ENCODE data around the gene LAMA3.

The LAMA3 gene

GRCh38 chr18:23689031-23689615, at the start of gene LAMA3:
TSS of gene LAMA3 (plus strand) at chr18:23689453. CDS start at chr18:23689684, 231 bp downstream.
- no peak for DNase-seq (ENCODE audit: low spot score)

- DNase-seq (ENCODE audit: low spot score): no peak
Measured at GRCh38 chr18:23640052-23640451, 49.2 kb upstream of the LAMA3 start.

- DNase-seq (ENCODE audit: low spot score): no peak
Measured at GRCh38 chr18:23641143-23641720, 48.0 kb upstream of the LAMA3 start.

GRCh38 chr18:23641937-23642666, 47.2 kb upstream of the LAMA3 start:
- DNase-seq (ENCODE audit: low spot score): no peak

- DNase-seq (ENCODE audit: low spot score): no peak
Measured at GRCh38 chr18:23643815-23644490, 45.3 kb upstream of the LAMA3 start.

- DNase-seq (ENCODE audit: low spot score): no peak
Measured at GRCh38 chr18:23645568-23646175, 43.6 kb upstream of the LAMA3 start.

- DNase-seq (ENCODE audit: low spot score): no peak
Measured at GRCh38 chr18:23646282-23646681, 43.0 kb upstream of the LAMA3 start.

GRCh38 chr18:23648456-23648855, 40.8 kb upstream of the LAMA3 start:
- no peak for DNase-seq (ENCODE audit: low spot score)

- DNase-seq (ENCODE audit: low spot score): no peak
Measured at GRCh38 chr18:23648940-23649607, 40.2 kb upstream of the LAMA3 start.

- DNase-seq (ENCODE audit: low spot score): no peak
Measured at GRCh38 chr18:23650968-23651927, 38.0 kb upstream of the LAMA3 start.

GRCh38 chr18:23652232-23652631, 37.0 kb upstream of the LAMA3 start:
- DNase-seq (ENCODE audit: low spot score): no peak

GRCh38 chr18:23658285-23658684, 31.0 kb upstream of the LAMA3 start:
- no peak for DNase-seq (ENCODE audit: low spot score)

- no peak for DNase-seq (ENCODE audit: low spot score)
Measured at GRCh38 chr18:23661735-23662308, 27.4 kb upstream of the LAMA3 start.

- DNase-seq (ENCODE audit: low spot score): peak; percentile 6
Measured at GRCh38 chr18:23662309-23663263, 26.7 kb upstream of the LAMA3 start, which contains the start of gene ANKRD29. TSS of gene ANKRD29 (minus strand) at chr18:23662911. CDS start at chr18:23662730, 181 bp downstream.

- DNase-seq (ENCODE audit: low spot score): no peak
Measured at GRCh38 chr18:23664674-23665073, 24.6 kb upstream of the LAMA3 start.

GRCh38 chr18:23667114-23667513, 22.1 kb upstream of the LAMA3 start:
- DNase-seq (ENCODE audit: low spot score): no peak

- no peak for DNase-seq (ENCODE audit: low spot score)
Measured at GRCh38 chr18:23668731-23669130, 20.5 kb upstream of the LAMA3 start.

- DNase-seq (ENCODE audit: low spot score): no peak
Measured at GRCh38 chr18:23669202-23669766, 20.0 kb upstream of the LAMA3 start.

Data from pons (tissue), 1 donor.